ENCODE data around the gene HNRNPUL2. TPM values are rescaled to one million over a fixed set of nuclear protein-coding genes. Genes with fewer than 3 reads are reported as not detected.
"Not testable (repeated sequence)": the region's sequence is repeated elsewhere in the genome, so short reads cannot be mapped to it uniquely, and the experiment has no call there.

The HNRNPUL2 gene
- total RNA-seq, 1 donor, result 17.3 TPM

DNA sequence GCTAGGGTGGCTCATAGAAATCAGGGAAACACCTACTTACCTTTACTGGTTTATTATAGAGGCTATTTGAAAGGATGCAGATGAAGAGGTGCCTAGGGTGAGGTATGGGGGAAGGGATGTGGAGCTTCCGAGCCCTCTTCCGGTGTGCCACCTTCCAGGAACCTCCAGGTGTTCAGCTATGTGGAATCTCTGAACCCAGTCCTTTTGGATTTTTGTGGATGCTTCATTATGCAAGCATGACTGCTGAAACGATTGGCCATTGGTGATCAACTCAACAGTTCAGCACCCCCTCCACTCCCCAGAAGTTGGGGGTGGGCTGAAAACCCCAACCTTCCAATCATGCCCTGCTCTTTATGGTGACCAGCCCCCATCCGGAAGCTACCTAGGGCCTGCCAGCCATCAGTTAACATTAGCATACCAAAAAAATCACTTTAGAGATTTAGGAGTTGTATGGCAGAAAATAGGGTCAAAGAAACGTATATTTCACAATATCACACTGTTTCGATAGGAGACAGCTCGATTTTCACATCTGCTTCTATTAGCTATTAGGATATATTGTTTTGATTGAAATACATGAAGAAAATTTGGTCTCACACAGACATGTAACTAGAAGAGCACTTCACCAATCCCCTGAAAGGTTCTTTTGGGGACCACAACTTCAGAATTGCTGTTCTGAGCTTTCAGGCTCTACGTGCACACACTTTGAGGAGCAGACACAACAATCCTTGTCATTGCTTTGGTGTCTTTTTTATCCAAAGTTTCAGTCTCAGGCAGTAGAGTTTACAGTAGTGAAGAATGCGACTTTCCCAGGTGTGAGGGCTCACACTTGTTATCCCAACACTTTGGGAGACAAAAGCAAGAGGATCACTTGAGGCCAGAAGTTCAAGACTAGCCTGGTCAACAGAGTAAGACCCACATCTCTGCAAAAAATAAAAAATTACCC, 30.9 kb upstream of the HNRNPUL2 start:
- TF ChIP-seq, protein P1, sequence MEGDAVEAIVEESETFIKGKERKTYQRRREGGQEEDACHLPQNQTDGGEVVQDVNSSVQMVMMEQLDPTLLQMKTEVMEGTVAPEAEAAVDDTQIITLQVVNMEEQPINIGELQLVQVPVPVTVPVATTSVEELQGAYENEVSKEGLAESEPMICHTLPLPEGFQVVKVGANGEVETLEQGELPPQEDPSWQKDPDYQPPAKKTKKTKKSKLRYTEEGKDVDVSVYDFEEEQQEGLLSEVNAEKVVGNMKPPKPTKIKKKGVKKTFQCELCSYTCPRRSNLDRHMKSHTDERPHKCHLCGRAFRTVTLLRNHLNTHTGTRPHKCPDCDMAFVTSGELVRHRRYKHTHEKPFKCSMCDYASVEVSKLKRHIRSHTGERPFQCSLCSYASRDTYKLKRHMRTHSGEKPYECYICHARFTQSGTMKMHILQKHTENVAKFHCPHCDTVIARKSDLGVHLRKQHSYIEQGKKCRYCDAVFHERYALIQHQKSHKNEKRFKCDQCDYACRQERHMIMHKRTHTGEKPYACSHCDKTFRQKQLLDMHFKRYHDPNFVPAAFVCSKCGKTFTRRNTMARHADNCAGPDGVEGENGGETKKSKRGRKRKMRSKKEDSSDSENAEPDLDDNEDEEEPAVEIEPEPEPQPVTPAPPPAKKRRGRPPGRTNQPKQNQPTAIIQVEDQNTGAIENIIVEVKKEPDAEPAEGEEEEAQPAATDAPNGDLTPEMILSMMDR (IDR thresholded peaks at IDR 0.05; ENCODE audit: insufficient read depth, low read depth, low read length), result no peak
- no peak for DNase-seq (ENCODE audit: low read depth)

DNA sequence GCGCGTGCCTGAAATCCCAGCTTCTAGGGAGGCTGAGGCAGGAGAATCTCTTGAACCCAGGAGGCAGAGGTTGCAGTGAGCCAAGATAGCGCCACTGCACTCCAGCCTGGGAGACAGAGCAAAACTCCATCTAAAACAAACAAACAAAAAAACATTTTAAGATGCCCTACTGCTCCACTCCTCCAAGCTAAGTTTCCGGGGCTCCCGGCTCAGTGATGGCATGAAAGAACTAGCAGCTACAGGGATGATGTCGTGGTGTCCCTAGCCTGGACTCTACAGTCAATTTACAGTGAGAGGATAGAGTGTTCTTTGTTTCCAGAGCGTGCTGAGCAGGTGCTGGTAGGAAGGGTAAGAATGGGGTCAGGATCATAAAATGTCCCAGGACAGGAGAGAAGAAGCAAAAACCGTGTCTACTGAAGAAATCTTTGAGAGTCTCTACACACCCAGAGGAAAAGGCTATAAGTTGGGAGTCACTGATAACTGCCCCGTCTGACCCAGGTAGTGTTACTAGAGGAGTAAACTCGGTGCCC, 27.9 kb upstream of the HNRNPUL2 start:
- H3K4me3 ChIP-seq (ENCODE audit: low read depth, low read length), result no peak overlapping the region
- no peak for DNase-seq (ENCODE audit: low read depth)
- TF ChIP-seq, protein P1 (IDR thresholded peaks at IDR 0.05; ENCODE audit: insufficient read depth, low read depth, low read length), result no peak

More for the DNA sequence above, 30.9 kb upstream of the HNRNPUL2 start:
- H3K4me3 ChIP-seq (ENCODE audit: low read depth, low read length), result no peak overlapping the region

DNA sequence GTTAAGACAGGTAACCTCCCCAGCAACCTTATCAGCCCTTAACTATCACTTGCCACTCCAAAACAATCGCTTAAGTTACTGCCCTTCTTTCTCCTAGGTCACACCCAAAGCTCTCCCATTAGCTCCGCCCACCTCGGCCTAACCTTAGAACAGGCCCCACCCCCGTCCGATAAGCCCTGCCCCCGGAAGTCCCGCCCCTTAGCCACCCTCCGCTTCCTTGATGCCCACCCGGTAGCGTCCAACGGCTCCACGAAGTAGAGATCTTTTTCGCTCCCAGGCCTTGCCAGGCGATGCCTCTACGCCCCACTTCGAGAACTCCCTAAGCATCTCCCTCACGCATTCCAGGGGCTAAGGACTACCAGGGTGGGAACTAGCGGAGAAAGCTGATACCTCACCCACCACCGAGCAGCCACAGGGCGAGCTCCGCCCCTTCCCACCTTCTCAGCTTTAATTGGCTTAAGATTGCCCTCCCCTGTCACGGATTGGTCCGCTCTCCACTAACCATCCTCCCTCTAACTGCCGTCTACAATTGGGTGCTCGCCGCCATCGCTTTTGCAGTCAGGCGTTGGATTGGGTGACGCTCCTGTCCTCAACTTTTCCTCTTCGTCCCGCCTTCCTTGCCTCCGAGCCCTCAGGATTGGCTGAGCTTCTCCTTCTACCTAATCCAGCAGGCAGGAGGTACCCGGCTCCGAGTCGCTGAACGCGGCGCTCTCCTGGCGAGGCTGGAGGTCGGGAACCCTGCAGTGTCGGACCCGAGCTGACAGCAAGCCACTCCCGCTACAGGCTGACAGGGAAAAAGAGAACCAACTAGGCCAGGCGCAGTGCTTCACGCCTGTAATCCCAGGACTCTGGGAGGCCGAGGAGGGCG, 26.7 kb upstream of the HNRNPUL2 start, which contains the start of gene ZBTB3:
ZBTB3 (minus strand) TSS at position 425 of the 868 bp plus-strand sequence. CDS start 496 bp downstream, outside the sequence.
- TF ChIP-seq, protein P1 (IDR thresholded peaks at IDR 0.05; ENCODE audit: insufficient read depth, low read depth, low read length), result no peak
- peak; percentile 99 for DNase-seq (ENCODE audit: low read depth)
- H3K4me3 ChIP-seq (ENCODE audit: low read depth, low read length), result peak within 1 kb of the TSS; percentile 97

DNA sequence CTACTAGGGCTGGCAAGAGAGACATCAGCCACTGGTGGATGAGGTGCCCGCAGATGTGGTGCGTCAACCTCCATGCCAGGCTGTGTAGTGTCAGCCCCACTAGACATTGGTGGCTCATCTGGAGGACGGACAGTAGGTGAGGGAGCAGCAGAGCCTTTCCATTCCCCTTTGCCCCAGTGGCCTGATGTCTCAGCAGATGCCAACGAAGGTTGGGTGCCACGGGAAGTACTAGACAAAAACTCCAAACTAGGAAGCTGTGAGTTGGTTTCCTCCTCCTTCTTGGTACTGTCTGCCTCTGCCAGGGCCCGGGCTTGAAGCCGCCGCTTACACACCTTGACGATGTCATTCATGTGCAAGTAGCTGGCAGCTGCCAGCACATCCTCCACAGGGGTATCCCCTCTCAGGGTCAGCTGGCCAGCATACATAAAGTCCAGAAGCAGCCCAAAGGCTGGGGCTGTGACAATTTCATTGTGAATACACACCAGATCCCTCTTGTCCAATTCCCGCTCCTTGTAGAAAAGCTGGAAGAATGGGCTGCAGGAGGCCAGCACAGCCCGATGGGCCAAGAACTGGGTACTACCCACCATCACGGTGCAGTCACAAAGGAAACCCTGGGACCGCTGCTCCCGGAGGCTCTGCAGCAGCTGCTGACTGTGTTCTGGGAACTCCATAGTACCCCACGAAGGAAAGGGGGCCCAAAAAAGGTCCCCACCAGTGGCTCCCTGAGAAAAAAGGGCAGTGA, 25.9 kb upstream of the HNRNPUL2 start:
- no peak for DNase-seq (ENCODE audit: low read depth)
- peak overlapping the region; percentile 97 for H3K4me3 ChIP-seq (ENCODE audit: low read depth, low read length)
- TF ChIP-seq, protein P1 (IDR thresholded peaks at IDR 0.05; ENCODE audit: insufficient read depth, low read depth, low read length), result no peak

DNA sequence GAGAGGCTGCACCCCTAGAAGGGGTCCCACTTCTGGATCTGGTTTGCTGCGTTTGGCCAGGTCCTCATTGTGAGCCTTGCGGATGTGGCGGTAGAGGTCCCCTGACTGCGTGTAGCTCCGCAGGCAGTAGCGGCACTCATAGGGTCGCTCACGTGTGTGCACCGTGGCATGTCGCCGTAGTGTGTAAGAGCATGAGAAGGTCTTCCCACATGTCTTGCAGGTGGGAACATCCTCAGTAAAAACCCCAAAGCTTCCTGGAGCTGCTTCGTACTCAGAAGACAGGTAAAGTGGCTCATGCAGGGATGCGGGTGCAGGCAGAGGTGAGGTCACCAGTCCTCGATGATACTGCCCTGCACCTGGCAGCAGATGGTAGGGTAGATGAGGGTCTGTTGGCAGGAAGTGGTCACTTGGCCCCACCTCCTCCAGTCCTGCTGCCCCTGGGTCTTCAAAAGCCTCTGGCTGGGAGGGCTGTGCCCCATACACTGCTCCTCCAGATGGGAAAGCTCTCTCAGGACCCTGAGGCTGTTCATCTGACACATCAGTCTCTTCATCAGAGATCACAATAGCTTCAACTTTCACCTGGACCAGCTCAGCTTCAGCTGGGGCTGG, 25.0 kb upstream of the HNRNPUL2 start:
- H3K4me3 ChIP-seq (ENCODE audit: low read depth, low read length), result no peak overlapping the region
- no peak for DNase-seq (ENCODE audit: low read depth)
- TF ChIP-seq, protein P1 (IDR thresholded peaks at IDR 0.05; ENCODE audit: insufficient read depth, low read depth, low read length), result no peak

DNA sequence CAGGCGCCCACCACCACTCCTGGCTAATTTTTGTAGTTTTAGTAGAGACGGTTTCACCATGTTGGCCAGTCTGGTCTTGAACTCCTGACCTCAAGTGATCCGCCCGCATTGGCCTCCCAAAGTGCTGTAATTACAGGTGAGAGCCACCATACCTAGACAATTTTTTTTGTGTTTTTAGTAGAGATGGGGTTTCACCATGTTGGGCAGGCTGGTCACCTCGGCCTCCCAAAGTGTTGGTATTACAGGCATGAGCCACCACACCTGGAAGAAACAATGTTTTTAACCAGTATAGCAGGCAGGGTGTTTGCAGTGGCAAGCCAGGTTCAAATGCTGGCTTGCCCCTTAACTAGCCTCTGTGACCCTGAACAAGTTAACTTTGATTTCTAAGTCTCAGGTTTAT, 22.7 kb upstream of the HNRNPUL2 start:
- DNase-seq (ENCODE audit: low read depth); H3K4me3 ChIP-seq (ENCODE audit: low read depth, low read length): not testable (repeated sequence)
